ENCODE results near the gene CXCL12.

CXCL12 gene

DNA sequence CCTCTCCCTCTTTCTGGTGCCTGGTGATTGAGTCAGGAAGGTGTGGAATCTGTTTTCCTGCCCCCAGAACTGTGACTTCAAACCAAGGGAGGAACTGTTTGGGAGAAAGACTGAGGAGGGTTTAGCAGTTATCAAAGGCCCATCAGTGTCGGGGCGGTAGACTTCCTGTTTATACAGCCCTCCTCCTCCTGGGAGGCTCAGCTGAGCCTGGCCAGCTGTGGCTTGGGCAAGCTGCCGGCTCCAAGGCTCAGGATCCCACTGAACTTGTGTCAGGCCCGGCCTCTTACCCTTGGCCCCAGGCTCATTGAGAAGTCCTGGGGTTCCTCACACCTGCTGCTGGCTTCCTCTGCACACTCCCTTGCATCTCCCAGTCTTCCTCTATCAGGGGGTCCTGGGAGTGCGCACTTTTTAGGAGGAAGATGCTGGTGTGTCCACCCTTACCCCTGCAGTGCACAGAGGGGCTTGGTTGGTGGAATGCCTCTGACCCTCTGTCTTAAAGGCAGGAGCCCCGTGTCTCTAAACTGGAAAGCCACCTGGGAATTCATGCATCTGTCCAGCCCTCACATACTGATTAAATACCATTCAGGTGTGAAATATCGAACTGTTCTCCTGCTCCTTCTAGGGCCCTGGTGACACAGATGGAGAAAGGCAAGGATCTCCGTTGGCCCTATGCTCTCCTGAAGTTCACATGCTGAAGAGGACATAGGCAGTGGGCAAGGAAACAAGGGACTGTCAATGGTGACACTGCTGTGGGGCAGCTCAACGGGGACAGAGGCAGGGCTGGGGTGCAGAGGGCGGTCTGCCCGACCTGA, 32.4 kb downstream of the CXCL12 start:
- H3K9me3 ChIP-seq (ENCODE audit: severe bottlenecking): no peaks in the 10 kb centered on the region
- DNase-seq: no peak
- no peaks in the 10 kb centered on the region for H3K36me3 ChIP-seq
- no peak overlapping the region for H3K4me3 ChIP-seq (ENCODE audit: low read depth, low read length)
- no peak overlapping the region for H3K27ac ChIP-seq
- peaks cover 74% of the 10 kb centered on the region for H3K27me3 ChIP-seq (ENCODE audit: insufficient read depth, low read depth, severe bottlenecking)
- TF ChIP-seq, protein P1, sequence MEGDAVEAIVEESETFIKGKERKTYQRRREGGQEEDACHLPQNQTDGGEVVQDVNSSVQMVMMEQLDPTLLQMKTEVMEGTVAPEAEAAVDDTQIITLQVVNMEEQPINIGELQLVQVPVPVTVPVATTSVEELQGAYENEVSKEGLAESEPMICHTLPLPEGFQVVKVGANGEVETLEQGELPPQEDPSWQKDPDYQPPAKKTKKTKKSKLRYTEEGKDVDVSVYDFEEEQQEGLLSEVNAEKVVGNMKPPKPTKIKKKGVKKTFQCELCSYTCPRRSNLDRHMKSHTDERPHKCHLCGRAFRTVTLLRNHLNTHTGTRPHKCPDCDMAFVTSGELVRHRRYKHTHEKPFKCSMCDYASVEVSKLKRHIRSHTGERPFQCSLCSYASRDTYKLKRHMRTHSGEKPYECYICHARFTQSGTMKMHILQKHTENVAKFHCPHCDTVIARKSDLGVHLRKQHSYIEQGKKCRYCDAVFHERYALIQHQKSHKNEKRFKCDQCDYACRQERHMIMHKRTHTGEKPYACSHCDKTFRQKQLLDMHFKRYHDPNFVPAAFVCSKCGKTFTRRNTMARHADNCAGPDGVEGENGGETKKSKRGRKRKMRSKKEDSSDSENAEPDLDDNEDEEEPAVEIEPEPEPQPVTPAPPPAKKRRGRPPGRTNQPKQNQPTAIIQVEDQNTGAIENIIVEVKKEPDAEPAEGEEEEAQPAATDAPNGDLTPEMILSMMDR (IDR thresholded peaks at IDR 0.05; ENCODE audit: low read depth, low read length): no peak

DNA sequence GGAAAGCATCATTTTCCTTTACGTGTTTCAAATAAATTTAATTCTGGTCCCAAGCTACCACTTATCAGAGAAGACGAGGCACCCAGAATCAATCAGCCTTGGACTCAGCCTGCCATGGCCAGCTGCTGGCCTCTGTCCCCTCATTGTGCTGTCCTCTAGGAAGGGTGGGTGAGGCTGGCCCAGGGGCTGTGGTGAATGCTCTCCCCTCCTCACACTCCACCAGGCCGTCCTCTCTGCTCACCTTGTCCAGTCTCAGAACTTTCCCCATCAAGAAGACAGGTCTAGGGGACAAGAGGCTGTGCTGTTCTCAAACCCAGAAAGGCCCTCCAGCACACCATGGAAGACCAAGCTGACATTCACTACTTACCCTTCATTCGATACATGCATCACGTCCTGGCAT, 36.4 kb downstream of the CXCL12 start:
- DNase-seq: no peak
- Histone ChIP-seq H3K9me3 (ENCODE audit: severe bottlenecking) (no peaks in the 10 kb centered on the region), H3K27me3 (ENCODE audit: insufficient read depth, low read depth, severe bottlenecking) (peaks cover 86% of the 10 kb centered on the region), H3K36me3 (no peaks in the 10 kb centered on the region), H3K27ac (no peak overlapping the region), H3K4me3 (ENCODE audit: low read depth, low read length) (no peak overlapping the region)
- TF ChIP-seq, protein P1 (IDR thresholded peaks at IDR 0.05; ENCODE audit: low read depth, low read length): no peak

DNA sequence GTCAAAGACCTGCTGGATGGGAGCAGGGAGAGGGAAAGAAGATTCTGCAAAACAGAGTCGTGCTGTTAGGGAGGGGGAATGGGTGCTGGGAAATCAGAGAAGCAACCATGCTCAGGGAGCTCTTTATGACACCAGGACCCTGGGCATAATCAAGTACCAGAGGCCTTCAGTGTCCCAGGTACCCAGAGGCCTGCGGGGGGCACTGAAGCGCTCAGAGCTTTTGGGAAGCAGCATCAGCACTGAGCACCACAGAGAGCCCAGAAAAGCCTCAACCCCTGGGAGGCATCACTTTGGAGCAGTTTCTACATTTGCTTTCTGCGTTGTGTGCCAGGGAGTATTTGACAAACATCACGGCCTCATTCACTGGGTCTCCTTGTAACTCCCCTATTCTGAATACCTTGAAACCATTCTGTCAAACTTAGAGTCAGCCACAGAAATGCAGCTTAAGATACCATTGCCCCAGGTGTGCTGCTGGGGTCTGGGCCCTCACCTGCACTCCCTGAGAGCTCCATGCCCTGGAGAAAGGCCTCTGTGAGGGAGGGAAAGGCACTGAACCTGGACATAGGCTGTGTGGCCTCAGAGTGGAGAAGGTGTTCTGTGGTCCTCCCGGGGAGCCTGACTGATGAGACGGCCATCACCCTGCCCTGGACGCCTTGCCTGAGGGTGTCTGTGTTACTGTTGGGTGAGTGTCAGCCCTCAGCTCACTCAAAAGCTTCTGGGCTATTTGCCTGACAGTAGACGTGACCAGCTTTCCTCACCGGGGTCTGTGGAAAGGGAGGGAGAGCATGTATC, 37.1 kb downstream of the CXCL12 start:
- H3K36me3 ChIP-seq: no peaks in the 10 kb centered on the region
- no peak for DNase-seq
- no peaks in the 10 kb centered on the region for H3K9me3 ChIP-seq (ENCODE audit: severe bottlenecking)
- TF ChIP-seq, protein P1 (IDR thresholded peaks at IDR 0.05; ENCODE audit: low read depth, low read length): no peak
- H3K27me3 ChIP-seq (ENCODE audit: insufficient read depth, low read depth, severe bottlenecking): peaks cover 86% of the 10 kb centered on the region
- H3K4me3 ChIP-seq (ENCODE audit: low read depth, low read length): no peak overlapping the region
- H3K27ac ChIP-seq: no peak overlapping the region

DNA sequence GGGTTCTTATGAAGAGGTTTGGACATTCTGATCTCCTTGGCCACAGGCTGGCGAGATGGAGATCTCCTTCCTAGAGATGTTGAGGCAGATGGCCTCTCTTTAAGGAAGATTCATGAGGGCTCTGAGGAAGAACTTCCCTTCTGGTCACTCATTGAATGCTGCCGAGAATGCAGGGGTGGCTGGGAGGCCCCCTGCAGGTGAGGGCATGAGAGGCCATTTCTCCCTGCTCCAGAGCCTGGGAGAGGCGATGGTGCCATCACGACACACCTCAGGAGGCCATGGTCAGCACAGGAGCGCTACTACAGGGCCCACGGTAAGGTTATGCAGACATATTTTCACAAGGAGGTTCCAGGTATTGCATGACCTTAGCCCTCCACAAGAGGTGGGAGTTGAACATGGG, 40.2 kb downstream of the CXCL12 start:
- Histone ChIP-seq H3K27ac (no peak overlapping the region), H3K9me3 (ENCODE audit: severe bottlenecking) (no peaks in the 10 kb centered on the region), H3K36me3 (no peaks in the 10 kb centered on the region), H3K27me3 (ENCODE audit: insufficient read depth, low read depth, severe bottlenecking) (peaks cover 71% of the 10 kb centered on the region), H3K4me3 (ENCODE audit: low read depth, low read length) (no peak overlapping the region)
- DNase-seq: no peak
- TF ChIP-seq, protein P1 (IDR thresholded peaks at IDR 0.05; ENCODE audit: low read depth, low read length): no peak

DNA sequence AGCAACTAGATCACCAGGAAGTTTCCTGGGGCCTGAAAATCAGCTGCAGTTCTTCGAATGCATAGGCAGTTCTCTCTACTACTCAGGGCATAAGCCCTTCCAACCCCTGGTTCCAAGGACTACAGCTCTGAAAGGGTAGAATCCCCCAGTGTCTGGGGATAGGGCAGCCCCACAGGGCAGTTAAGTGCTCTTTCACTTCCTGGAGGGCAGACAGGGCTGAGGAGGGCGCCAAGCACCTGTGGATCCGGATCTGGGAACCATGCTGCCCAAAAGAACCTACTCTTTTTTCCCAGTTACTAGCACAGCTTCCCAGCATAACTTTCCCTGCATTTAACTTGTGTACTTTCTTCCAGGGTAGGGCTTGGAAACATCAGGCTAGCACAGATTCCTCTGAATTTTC, 41.1 kb downstream of the CXCL12 start:
- DNase-seq: no peak

More for the DNA sequence above, 41.1 kb downstream of the CXCL12 start:
- H3K27ac ChIP-seq: no peak overlapping the region
- H3K9me3 ChIP-seq (ENCODE audit: severe bottlenecking): no peaks in the 10 kb centered on the region
- H3K4me3 ChIP-seq (ENCODE audit: low read depth, low read length): no peak overlapping the region
- TF ChIP-seq, protein P1 (IDR thresholded peaks at IDR 0.05; ENCODE audit: low read depth, low read length): no peak
- no peaks in the 10 kb centered on the region for H3K36me3 ChIP-seq
- H3K27me3 ChIP-seq (ENCODE audit: insufficient read depth, low read depth, severe bottlenecking): peaks cover 67% of the 10 kb centered on the region
